K562 (cell line): Measurements from ENCODE around the gene CCDC158. TPM values are rescaled to one million over a fixed set of nuclear protein-coding genes. Genes with fewer than 3 reads are reported as not detected.

Experiments used
- BRCA1 ChIP-seq, 2 experiments: fragments of 450-650 bp in 1 of 2; sonication (generic) in 1 of 2; formaldehyde crosslinking in 1 of 2; IDR thresholded peaks; 2 replicates each; pipeline versions ENCODE4 v1.5.0 to v1.6.1; 2017 to 2020; ENCODE audit warnings: mild to moderate bottlenecking in 1 of 2, missing genetic modification reagents in 1 of 2
- KHSRP ChIP-seq: fragments of 450-650 bp; IDR thresholded peaks from 2 replicates; pipeline ENCODE4 v1.6.1; 2017
- NFYB ChIP-seq: IDR thresholded peaks from 2 replicates; pipeline ENCODE4 v1.6.1; 2011; ENCODE audit warnings: mild to moderate bottlenecking, moderate library complexity; ENCODE audit not compliant: insufficient read length; ENCODE audit errors: extremely low read depth
- PHF21A ChIP-seq: fragments of 450-650 bp; IDR thresholded peaks from 2 replicates; pipeline ENCODE4 v1.6.1; 2017; ENCODE audit warnings: low read depth, borderline replicate concordance
- SAFB ChIP-seq: fragments of 200-400 bp; formaldehyde crosslinking; IDR thresholded peaks from 2 replicates; pipeline ENCODE4 v1.6.1; 2017; ENCODE audit warnings: low read depth, low read length, borderline replicate concordance
- SREBF2 ChIP-seq: sonication (generic); formaldehyde crosslinking; IDR thresholded peaks from 2 replicates; pipeline ENCODE4 v1.4.0; 2020; ENCODE audit warnings: mild to moderate bottlenecking, missing genetic modification reagents
- YY1 ChIP-seq, 3 experiments: IDR thresholded peaks; 2 replicates each; pipeline ENCODE4 v1.6.1; 2011; ENCODE audit warnings: low read length in 2 of 3, mild to moderate bottlenecking in 2 of 3, moderate library complexity in 2 of 3, borderline replicate concordance in 1 of 3, control low read depth in 1 of 3, low read depth in 1 of 3; ENCODE audit not compliant: insufficient read depth in 3 of 3, insufficient replicate concordance in 2 of 3, control insufficient read depth in 1 of 3, insufficient read length in 1 of 3; ENCODE audit errors: extremely low read depth in 1 of 3
- ZNF583 ChIP-seq: fragments of 250-450 bp; sonication (Bioruptor Pico); IDR thresholded peaks from 2 replicates; pipeline ENCODE4 v1.4.0; 2020
- polyA plus RNA-seq, 8 experiments: library from polyadenylated mRNA; depleted of rRNA in 4 of 8; stranded (reverse) in 5 of 8; unstranded in 3 of 8; fragments of >200 nt; fragmentation: Nextera tagmentation in 2 of 8; fragmentation: Illumina TruSeq in 1 of 8; extraction: Ambion mirVana in 2 of 8; extraction: Trizol in 1 of 8; gene quantifications; 2 replicates each; pipeline versions ENCODE4 v1.2.1 to v1.2.3, GENCODE V29; 2011 to 2014; ENCODE audit warnings: inconsistent platforms in 1 of 8, missing spikeins in 1 of 8
- total RNA-seq, 7 experiments: library from RNA; depleted of rRNA in 6 of 7; stranded (reverse); fragments of >200 nt in 6 of 7; fragmentation: Illumina TruSeq in 2 of 7; extraction: Trizol in 2 of 7; gene quantifications; 2 replicates each; pipeline versions ENCODE4 v1.2.1 to v1.2.3, GENCODE V29; 2011 to 2021; ENCODE audit warnings: low replicate concordance in 1 of 7
- TF ChIP-seq, protein P1 (sequence below): fragments of 250-450 bp; sonication (Bioruptor Pico); IDR thresholded peaks from 2 replicates; pipeline ENCODE4 v1.4.0; 2020; ENCODE audit warnings: mild to moderate bottlenecking, moderate library complexity, borderline replicate concordance
- TF ChIP-seq, protein P2 (sequence below): fragments of 450-650 bp; IDR thresholded peaks from 2 replicates; pipeline ENCODE4 v1.6.1; 2014; ENCODE audit warnings: low read depth, mild to moderate bottlenecking, moderate library complexity, borderline replicate concordance

CCDC158 gene
- total and polyA plus RNA-seq, 9 of the 15 experiments (the other 6 are each of a cell fraction or from before 2014, with no cell fraction given), result not detected

DNA sequence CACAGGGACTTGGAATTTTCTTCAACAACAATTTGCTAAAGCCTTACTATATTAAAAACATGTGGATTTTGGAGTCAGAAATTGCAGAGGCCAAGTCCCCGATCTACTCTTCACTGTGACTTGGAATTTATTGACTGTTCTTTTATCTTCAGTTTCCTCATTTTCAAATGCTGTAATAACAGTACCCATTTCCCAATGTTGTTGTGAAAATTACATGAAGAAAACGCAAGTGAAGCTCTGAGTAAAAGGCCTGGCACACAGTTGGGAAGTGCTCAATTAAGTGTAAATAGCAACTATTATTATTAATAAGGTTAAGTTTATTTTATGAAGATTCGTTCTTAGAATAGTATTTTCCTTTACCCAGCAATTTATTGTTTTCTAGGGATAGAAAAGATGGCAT, 98.7 kb downstream of the CCDC158 start (continued):
- TF ChIP-seq BRCA1 (IDR thresholded peaks at IDR 0.05), result no peak
- TF ChIP-seq BRCA1 (CRISPR knock-in tag; IDR thresholded peaks at IDR 0.05), result no peak
- TF ChIP-seq, protein P1, sequence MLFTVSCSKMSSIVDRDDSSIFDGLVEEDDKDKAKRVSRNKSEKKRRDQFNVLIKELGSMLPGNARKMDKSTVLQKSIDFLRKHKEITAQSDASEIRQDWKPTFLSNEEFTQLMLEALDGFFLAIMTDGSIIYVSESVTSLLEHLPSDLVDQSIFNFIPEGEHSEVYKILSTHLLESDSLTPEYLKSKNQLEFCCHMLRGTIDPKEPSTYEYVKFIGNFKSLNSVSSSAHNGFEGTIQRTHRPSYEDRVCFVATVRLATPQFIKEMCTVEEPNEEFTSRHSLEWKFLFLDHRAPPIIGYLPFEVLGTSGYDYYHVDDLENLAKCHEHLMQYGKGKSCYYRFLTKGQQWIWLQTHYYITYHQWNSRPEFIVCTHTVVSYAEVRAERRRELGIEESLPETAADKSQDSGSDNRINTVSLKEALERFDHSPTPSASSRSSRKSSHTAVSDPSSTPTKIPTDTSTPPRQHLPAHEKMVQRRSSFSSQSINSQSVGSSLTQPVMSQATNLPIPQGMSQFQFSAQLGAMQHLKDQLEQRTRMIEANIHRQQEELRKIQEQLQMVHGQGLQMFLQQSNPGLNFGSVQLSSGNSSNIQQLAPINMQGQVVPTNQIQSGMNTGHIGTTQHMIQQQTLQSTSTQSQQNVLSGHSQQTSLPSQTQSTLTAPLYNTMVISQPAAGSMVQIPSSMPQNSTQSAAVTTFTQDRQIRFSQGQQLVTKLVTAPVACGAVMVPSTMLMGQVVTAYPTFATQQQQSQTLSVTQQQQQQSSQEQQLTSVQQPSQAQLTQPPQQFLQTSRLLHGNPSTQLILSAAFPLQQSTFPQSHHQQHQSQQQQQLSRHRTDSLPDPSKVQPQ (CRISPR knock-in tag), result no peak
- no peak for TF ChIP-seq YY1 (IDR thresholded peaks at IDR 0.05; ENCODE audit: borderline replicate concordance in 1 of 3, control insufficient read depth in 1 of 3, extremely low read depth in 1 of 3, insufficient read depth in 3 of 3, insufficient read length in 1 of 3, insufficient replicate concordance in 2 of 3, low read depth in 1 of 3, low read length in 2 of 3)
- TF ChIP-seq PHF21A, result no peak
- no peak for TF ChIP-seq SAFB
- no peak for TF ChIP-seq ZNF583 (CRISPR knock-in tag)
- no peak for TF ChIP-seq SREBF2 (CRISPR knock-in tag)
- TF ChIP-seq NFYB, result no peak
- TF ChIP-seq, protein P2, sequence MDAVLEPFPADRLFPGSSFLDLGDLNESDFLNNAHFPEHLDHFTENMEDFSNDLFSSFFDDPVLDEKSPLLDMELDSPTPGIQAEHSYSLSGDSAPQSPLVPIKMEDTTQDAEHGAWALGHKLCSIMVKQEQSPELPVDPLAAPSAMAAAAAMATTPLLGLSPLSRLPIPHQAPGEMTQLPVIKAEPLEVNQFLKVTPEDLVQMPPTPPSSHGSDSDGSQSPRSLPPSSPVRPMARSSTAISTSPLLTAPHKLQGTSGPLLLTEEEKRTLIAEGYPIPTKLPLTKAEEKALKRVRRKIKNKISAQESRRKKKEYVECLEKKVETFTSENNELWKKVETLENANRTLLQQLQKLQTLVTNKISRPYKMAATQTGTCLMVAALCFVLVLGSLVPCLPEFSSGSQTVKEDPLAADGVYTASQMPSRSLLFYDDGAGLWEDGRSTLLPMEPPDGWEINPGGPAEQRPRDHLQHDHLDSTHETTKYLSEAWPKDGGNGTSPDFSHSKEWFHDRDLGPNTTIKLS, result no peak
- TF ChIP-seq KHSRP, result no peak
